ENCODE measurements around the gene DGCR8. TPM values are rescaled to one million over a fixed set of nuclear protein-coding genes. Genes with fewer than 3 reads are reported as not detected.

The DGCR8 gene
- total RNA-seq, 1 experiment from 2014 or later, result 27.9 TPM

DNA sequence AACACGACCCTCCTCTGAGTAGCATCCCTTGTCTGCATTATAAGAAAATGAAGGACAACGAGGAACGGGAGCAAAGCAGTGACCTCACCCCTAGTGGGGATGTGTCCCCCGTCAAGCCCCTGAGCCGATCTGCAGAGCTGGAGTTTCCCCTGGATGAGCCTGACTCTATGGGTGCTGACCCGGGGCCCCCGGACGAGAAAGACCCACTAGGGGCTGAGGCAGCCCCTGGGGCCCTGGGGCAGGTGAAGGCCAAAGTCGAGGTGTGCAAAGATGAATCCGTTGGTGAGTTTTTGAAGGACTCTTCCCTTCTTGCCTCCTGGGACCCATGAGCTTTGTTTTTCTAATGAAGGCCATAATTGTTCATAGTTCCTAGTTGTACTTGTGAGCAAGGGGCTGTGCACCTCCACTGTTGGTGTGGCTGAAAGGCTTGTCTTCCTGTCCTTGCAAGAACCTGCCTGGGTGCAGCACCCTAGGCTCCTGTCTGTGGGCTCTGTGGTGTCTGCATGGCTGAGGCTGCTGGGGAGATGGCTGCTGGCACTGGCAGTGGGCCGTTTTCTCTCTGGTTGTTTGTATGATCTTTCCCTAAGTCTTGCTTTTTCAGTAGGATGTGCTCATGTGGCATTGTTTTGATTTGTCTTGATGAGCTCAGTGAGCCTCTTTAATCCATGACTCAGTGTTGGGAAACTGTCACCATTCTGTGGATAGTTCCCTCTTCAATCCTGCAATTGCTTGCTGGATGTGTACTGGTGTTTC is 10.1 kb downstream of the DGCR8 start:
- no peak for DNase-seq (ENCODE audit: low read depth)

DNA sequence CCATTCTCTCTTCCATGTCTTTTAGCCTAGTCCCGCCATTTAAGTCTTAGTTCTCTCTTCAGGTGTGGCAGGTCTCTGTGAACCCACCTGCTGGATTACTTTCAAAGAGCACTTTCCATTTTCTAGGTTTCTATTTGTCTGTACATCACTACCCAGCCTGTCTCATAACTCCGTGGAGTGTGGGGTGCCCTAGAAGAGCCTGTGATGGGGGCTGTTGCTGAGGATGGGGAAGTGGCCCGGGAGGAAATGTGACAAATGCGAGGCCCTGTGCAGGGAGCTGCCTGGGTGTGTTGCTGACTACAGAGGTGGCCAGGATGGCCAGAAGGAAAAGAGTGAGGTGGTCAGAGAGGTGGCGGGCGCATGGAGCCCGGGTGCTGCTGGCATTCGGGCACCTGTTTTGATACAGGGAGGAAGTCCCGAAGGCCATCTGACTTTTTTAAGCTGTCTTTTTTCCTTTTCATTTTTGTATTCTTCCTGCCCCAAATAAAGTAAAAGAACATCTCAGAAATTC is 10.7 kb downstream of the DGCR8 start:
- DNase-seq (ENCODE audit: low read depth), result no peak

GRCh38 chr22:20091690-20092476 is 11.8 kb downstream of the DGCR8 start:
- no peak for DNase-seq (ENCODE audit: low read depth)

- DNase-seq (ENCODE audit: low read depth), result no peak
Observed at GRCh38 chr22:20092477-20092854, 12.4 kb downstream of the DGCR8 start.

- no peak for DNase-seq (ENCODE audit: low read depth)
Observed at GRCh38 chr22:20093418-20094196, 13.6 kb downstream of the DGCR8 start.

- no peak for DNase-seq (ENCODE audit: low read depth)
Observed at GRCh38 chr22:20094197-20094807, 14.3 kb downstream of the DGCR8 start.

- no peak for DNase-seq (ENCODE audit: low read depth)
Observed at GRCh38 chr22:20095521-20095920, 15.5 kb downstream of the DGCR8 start.

- no peak for DNase-seq (ENCODE audit: low read depth)
Observed at GRCh38 chr22:20096574-20097420, 16.8 kb downstream of the DGCR8 start.

DNA sequence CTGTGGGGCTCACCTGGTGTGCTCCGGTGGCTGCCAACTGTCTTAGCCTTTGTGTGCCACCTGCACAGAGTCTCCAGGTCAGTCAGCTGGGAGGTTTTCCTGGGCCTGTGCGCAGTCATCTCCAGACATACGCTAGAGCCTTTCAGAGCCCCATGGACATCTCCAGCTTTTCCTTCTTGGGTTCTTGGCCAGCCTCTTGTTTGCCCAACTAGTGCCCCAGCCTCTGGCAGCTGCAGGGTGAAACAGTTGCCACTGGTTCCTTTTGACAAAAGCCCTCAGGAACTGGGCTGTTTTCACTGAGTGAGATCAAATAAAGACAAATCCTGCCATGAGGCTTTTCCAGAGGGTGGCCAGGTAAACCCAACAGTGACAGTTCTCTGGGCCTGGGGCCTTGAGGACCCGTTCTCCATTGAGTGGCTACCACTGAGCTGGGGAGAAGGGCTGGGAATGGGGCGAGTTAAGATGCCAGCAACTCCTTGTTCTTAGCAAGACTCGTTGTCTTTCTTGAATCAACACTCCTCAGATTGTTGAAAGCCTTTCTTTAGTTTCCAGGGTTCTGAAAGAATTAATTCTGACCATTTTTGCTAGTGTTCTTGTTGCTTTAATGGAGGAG is 19.2 kb downstream of the DGCR8 start:
- no peak for DNase-seq (ENCODE audit: low read depth)

GRCh38 chr22:20101638-20102037 is 21.6 kb downstream of the DGCR8 start:
- no peak for DNase-seq (ENCODE audit: low read depth)

GRCh38 chr22:20102203-20102780 is 22.3 kb downstream of the DGCR8 start:
- no peak for DNase-seq (ENCODE audit: low read depth)

DNA sequence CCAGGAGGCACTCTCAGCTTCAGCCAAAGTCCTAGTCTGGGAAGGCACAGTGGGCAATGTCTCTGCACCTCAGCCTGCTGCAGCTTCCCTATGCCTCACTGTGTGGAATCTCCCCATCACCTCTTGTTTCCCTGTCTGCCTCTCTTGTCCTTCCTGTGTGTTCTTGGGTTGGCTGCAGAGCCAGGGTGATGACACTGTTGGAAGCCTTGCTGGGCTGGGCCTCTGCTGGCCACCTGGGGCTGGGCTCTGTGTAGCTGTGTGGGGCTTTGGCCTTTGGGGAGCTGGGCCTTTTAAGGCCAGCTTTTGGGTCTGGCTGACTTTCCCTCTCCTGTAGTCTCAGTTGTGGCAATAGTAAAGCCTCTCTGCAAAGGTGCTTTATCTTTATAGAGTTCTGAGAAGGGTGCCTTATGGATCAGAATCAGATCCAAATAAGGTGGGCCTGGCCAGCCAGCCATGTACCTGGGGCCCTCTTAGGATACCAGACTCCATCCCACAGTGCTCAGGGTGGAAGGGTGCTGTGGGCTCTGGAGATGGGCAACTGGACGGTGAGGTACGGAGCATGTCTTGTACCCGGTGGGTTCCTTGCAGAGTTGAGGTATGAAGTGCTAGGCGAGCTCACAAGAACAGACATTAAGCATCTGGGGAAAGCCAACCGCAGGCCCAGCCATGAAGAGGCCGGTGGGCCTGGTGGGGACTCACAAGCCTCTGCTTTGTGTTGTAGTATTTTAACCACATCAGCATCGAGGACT is 25.6 kb downstream of the DGCR8 start:
- no peak for DNase-seq (ENCODE audit: low read depth)

- no peak for DNase-seq (ENCODE audit: low read depth)
Observed at GRCh38 chr22:20106205-20106848, 26.3 kb downstream of the DGCR8 start.

- no peak for DNase-seq (ENCODE audit: low read depth)
Observed at GRCh38 chr22:20106849-20107237, 26.8 kb downstream of the DGCR8 start.

GRCh38 chr22:20107471-20107901 is 27.4 kb downstream of the DGCR8 start:
- DNase-seq (ENCODE audit: low read depth), result no peak

DNA sequence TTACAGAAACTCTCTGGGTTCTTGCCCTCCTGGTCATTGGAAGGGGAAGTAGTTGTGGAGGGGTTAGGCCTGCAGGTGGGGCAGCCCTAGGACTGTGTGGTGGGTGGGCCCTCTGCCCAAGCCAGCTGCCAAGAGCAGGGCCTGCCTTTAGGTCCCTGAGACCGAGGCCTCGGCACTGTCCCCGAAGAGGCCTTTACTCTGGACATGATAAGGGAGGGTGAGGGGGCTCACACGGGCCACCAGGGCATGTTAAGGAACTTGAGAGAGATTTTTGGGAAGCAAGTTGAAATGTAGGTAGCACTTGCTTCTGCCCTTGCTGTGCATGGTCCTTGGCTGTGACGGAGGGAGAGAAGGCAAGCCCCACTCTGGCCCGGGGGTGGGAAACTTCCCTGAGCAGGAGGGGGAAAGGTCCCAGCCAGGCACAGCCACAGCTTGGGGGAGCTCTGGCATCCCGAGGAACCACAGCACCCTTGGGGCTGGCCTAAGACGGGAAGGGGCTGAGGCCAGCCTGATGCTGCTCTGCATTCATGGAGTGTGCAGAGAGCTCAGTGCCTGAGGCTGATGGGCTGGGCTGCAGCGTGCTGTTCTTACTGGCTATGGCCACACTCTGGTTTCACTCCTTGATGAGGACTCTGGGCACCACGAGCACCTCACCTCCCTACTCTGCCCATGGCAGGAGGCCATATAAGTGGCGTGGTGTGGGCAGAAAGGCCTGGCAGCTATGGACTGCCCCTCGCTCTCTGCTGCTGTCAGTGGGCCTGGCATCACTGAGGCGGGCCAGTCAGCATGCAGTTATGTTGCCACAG is 28.1 kb downstream of the DGCR8 start:
- no peak for DNase-seq (ENCODE audit: low read depth)

DNA sequence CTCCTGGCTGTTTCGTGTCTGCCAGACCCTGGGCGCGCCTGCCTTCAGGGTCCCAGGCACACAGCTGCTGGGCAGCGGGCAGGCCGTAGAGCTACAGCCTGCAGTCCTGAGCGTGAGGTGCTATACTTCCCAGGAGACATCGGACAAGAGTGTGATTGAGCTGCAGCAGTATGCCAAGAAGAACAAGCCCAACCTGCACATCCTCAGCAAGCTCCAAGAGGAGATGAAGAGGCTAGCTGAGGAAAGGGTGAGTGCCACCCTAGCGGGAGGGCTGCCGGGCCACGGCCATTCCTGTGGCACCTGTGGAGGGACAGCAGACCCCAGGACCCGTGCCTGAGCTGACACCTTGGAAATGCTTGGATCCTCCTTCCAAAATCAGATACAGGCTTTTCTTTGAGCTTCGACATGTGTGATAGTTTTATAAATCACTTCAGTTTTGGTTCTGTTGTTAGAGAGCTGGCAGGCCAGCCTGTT is 28.8 kb downstream of the DGCR8 start:
- DNase-seq (ENCODE audit: low read depth), result no peak

Measured in Daoy (cell line).